H1 (cell line): ENCODE results near the gene SLC6A12. TPM values are rescaled to one million over a fixed set of nuclear protein-coding genes. Genes with fewer than 3 reads are reported as not detected.

ENCODE experiments used
- CTCF ChIA-PET: fragments of 300-600 bp; sonication (Branson Sonifier 250); formaldehyde crosslinking; loops from one replicate; lab custom pipeline; 2021; ENCODE audit not compliant: partially characterized antibody; lab: Charles Lee
- POLR2A ChIA-PET: fragments of 300-600 bp; sonication (Branson Sonifier 250); formaldehyde crosslinking; loops from one replicate; lab custom pipeline; 2021; ENCODE audit warnings: inconsistent platforms; ENCODE audit not compliant: partially characterized antibody; lab: Charles Lee
- DNase-seq, 2 experiments: peaks; one replicate each; pipeline versions ENCODE4 v3.0.0 to v3.0.0-alpha.2; 2010 to 2022; ENCODE audit warnings: low spot score in 2 of 2, low read depth in 1 of 2, mixed read lengths in 1 of 2
- FAIRE-seq: peaks from 2 replicates; lab custom pipeline; 2011; peaks lifted over from hg19 to GRCh38; lab: Jason Lieb, UNC
- H2AFZ ChIP-seq: 2 replicates; pipeline ENCODE4 v1.8.1; 2012; ENCODE audit warnings: low read length, inconsistent platforms
- H2AK5ac ChIP-seq: 2 replicates; pipeline ENCODE4 v1.6.1; 2013; ENCODE audit warnings: low read depth, low read length
- H2BK120ac ChIP-seq: replicated peaks from 2 replicates; pipeline ENCODE3; 2013; ENCODE audit warnings: low read depth, low read length, inconsistent platforms
- H2BK12ac ChIP-seq: 2 replicates; pipeline ENCODE4 v1.6.1; 2013; ENCODE audit warnings: low read depth, low read length
- H2BK15ac ChIP-seq: 2 replicates; pipeline ENCODE4 v1.6.1; 2013; ENCODE audit warnings: low read length
- H2BK20ac ChIP-seq: 2 replicates; pipeline ENCODE4 v1.6.1; 2013; ENCODE audit warnings: low read length
- H2BK5ac ChIP-seq: 2 replicates; pipeline ENCODE4 v1.6.1; 2013; ENCODE audit warnings: low read depth, low read length
- H3K14ac ChIP-seq: 2 replicates; pipeline ENCODE4 v1.6.1; 2013; ENCODE audit warnings: inconsistent platforms; ENCODE audit not compliant: insufficient read length
- H3K18ac ChIP-seq: 2 replicates; pipeline ENCODE4 v1.6.1; 2013; ENCODE audit warnings: low read length; ENCODE audit errors: extremely low read depth
- H3K23ac ChIP-seq: 2 replicates; pipeline ENCODE4 v1.6.1; 2013; ENCODE audit warnings: inconsistent platforms; ENCODE audit not compliant: insufficient read length
- H3K23me2 ChIP-seq: 2 replicates; pipeline ENCODE4 v1.6.1; 2013; ENCODE audit warnings: low read depth, low read length
- H3K27ac ChIP-seq: 2 replicates; pipeline ENCODE4 v1.6.1; 2011; ENCODE audit warnings: low read depth, low read length, inconsistent platforms
- H3K27me3 ChIP-seq, 4 experiments: replicated peaks in 1 of 4; 1 replicate in 1 of 4; 2 replicates in 3 of 4; pipeline versions ENCODE4 v1.6.1 to v1.8.1; 2011 to 2013; ENCODE audit warnings: low read length in 3 of 4, mild to moderate bottlenecking in 3 of 4, inconsistent platforms in 2 of 4, mixed read lengths in 2 of 4, moderate library complexity in 1 of 4; ENCODE audit not compliant: control insufficient read depth in 3 of 4, insufficient read depth in 3 of 4; ENCODE audit errors: extremely low read depth in 1 of 4
- H3K36me3 ChIP-seq, 4 experiments: 2 replicates each; pipeline versions ENCODE4 v1.6.1 to v1.8.1; 2011 to 2013; ENCODE audit warnings: mild to moderate bottlenecking in 4 of 4, low read length in 3 of 4, moderate library complexity in 2 of 4, control low read depth in 1 of 4, inconsistent platforms in 1 of 4; ENCODE audit not compliant: insufficient read depth in 4 of 4, control insufficient read depth in 2 of 4
- H3K4ac ChIP-seq: replicated peaks from 2 replicates; pipeline ENCODE3; 2013; ENCODE audit warnings: low read length, low read depth, mixed read lengths, inconsistent platforms; ENCODE audit not compliant: insufficient read length
- H3K4me1 ChIP-seq, 4 experiments: replicated peaks in 1 of 4; 1 replicate in 1 of 4; 2 replicates in 3 of 4; pipeline versions ENCODE4 v1.6.1 to v1.8.1; 2011 to 2013; ENCODE audit warnings: low read length in 3 of 4, inconsistent platforms in 2 of 4, mixed read lengths in 1 of 4; ENCODE audit not compliant: insufficient read depth in 4 of 4, control insufficient read depth in 3 of 4
- H3K4me2 ChIP-seq, 2 experiments: 2 replicates each; pipeline versions ENCODE4 v1.6.1 to v1.8.1; 2011 to 2013; ENCODE audit warnings: low read depth in 2 of 2, low read length in 2 of 2, control low read depth in 1 of 2, inconsistent platforms in 1 of 2, mild to moderate bottlenecking in 1 of 2; ENCODE audit not compliant: insufficient read depth in 1 of 2
- H3K4me3 ChIP-seq, 4 experiments: fragments of 200-600, 300-600 bp in 1 of 4; sonication (generic), shearing (Covaris generic), sonication (Bioruptor Twin) in 1 of 4; 2 replicates each; pipeline versions ENCODE4 v1.5.1 to v1.8.1; 2011 to 2016; ENCODE audit warnings: low read length in 4 of 4, low read depth in 3 of 4, control low read depth in 2 of 4, inconsistent platforms in 2 of 4, mild to moderate bottlenecking in 2 of 4, mixed read lengths in 1 of 4, moderate library complexity in 1 of 4; ENCODE audit not compliant: insufficient read depth in 2 of 4; ENCODE audit errors: extremely low read depth in 1 of 4
- H3K56ac ChIP-seq: replicated peaks from 2 replicates; pipeline ENCODE3; 2013; ENCODE audit warnings: low read depth, mild to moderate bottlenecking, mixed read lengths, low read length, inconsistent platforms; ENCODE audit not compliant: insufficient read length
- H3K79me1 ChIP-seq: 2 replicates; pipeline ENCODE4 v1.6.1; 2013; ENCODE audit warnings: low read depth, low read length, control low read depth
- H3K79me2 ChIP-seq, 2 experiments: 2 replicates each; pipeline versions ENCODE4 v1.6.1 to v1.8.1; 2012 to 2013; ENCODE audit warnings: low read length in 2 of 2, mild to moderate bottlenecking in 2 of 2, inconsistent platforms in 1 of 2; ENCODE audit not compliant: insufficient read depth in 2 of 2, control insufficient read depth in 1 of 2
- H3K9ac ChIP-seq, 4 experiments: replicated peaks in 1 of 4; 1 replicate in 1 of 4; 2 replicates in 3 of 4; pipeline versions ENCODE4 v1.6.1 to v1.8.1; 2011 to 2013; ENCODE audit warnings: low read depth in 3 of 4, low read length in 3 of 4, control low read depth in 2 of 4, mild to moderate bottlenecking in 2 of 4, moderate library complexity in 2 of 4, inconsistent platforms in 1 of 4; ENCODE audit errors: extremely low read depth in 1 of 4
- H3K9me3 ChIP-seq, 2 experiments: 2 replicates each; pipeline versions ENCODE4 v1.6.1 to v1.8.1; 2012 to 2013; ENCODE audit warnings: mild to moderate bottlenecking in 2 of 2, moderate library complexity in 2 of 2, control low read depth in 1 of 2, inconsistent platforms in 1 of 2, low read depth in 1 of 2, low read length in 1 of 2, mixed read lengths in 1 of 2; ENCODE audit not compliant: insufficient read depth in 2 of 2
- H4K20me1 ChIP-seq, 2 experiments: replicated peaks in 1 of 2; 2 replicates each; pipeline versions ENCODE3 to v1.8.1; 2011 to 2013; ENCODE audit warnings: inconsistent platforms in 2 of 2, low read length in 2 of 2, mild to moderate bottlenecking in 1 of 2; ENCODE audit not compliant: insufficient read depth in 2 of 2, control insufficient read depth in 1 of 2
- H4K5ac ChIP-seq: 2 replicates; pipeline ENCODE4 v1.6.1; 2013; ENCODE audit warnings: low read length, low read depth, mixed read lengths, inconsistent platforms; ENCODE audit not compliant: insufficient read length
- H4K8ac ChIP-seq: 2 replicates; pipeline ENCODE4 v1.8.0; 2013; ENCODE audit warnings: mild to moderate bottlenecking, moderate library complexity, low read length, inconsistent platforms; ENCODE audit not compliant: insufficient read depth; ENCODE audit errors: extremely low read depth
- H4K91ac ChIP-seq: replicated peaks from 2 replicates; pipeline ENCODE3; 2013; ENCODE audit warnings: low read length, mixed read lengths, inconsistent platforms; ENCODE audit not compliant: insufficient read length
- BRCA1 ChIP-seq: IDR thresholded peaks from 2 replicates; pipeline ENCODE4 v1.6.1; 2012; ENCODE audit warnings: low read depth, low read length, improper control_type of control experiment
- KDM1A ChIP-seq: fragments of 200-600, 300-600 bp; sonication (generic); IDR thresholded peaks from 2 replicates; pipeline ENCODE4 v1.7.1; 2016; ENCODE audit warnings: mild to moderate bottlenecking, low read length, borderline replicate concordance
- SP2 ChIP-seq: IDR thresholded peaks from 2 replicates; pipeline ENCODE4 v1.6.1; 2012; ENCODE audit warnings: mild to moderate bottlenecking, low read length, inconsistent platforms
- WGBS, 2 experiments: shearing (Covaris generic) in 1 of 2; methylation state at CpG; one replicate each; pipeline versions ENCODE4 v1.1.6 to v1.1.7; 2013 to 2015; ENCODE audit warnings: low lambda C conversion rate in 2 of 2, mixed read lengths in 2 of 2, inconsistent platforms in 1 of 2, low coverage in 1 of 2, missing lambda C conversion rate in 1 of 2; ENCODE audit not compliant: insufficient replicate concordance in 2 of 2, insufficient coverage in 1 of 2, insufficient read length in 1 of 2; ENCODE audit errors: extremely low coverage in 1 of 2, missing lambda C conversion rate in 1 of 2; 5-methylcytosine and 5-hydroxymethylcytosine counted together
- polyA plus RNA-seq, 7 experiments: library from polyadenylated mRNA; depleted of rRNA in 3 of 7; stranded (reverse) in 5 of 7; unstranded in 2 of 7; fragments of >200 nt in 5 of 7; fragments of 200-250 nt in 2 of 7; gene quantifications; 1 replicate in 5 of 7; 2 replicates in 1 of 7; 4 replicates in 1 of 7; pipeline versions ENCODE4 v1.2.1 to v1.2.3, GENCODE V29; 2011 to 2013; ENCODE audit warnings: missing spikeins in 2 of 7, mixed read lengths in 2 of 7
- total RNA-seq: library from RNA; stranded (reverse); fragmentation: NEBNext Ultra II Directional; extraction: Animal tissue kit (Norgen Biotek cat#: 25700); gene quantifications from 2 replicates; pipeline ENCODE4 v1.2.1, GENCODE V29; 2021

SLC6A12 gene
- total and polyA plus RNA-seq, 2 of the 8 experiments (the other 6 are each of a cell fraction or from before 2014, with no cell fraction given), result 0.70 to 1.1 TPM

GRCh38 chr12:152440-152839 lies 61.5 kb downstream of the SLC6A12 start:
- H3K27me3 ChIP-seq, result no peaks in the 10 kb centered on the region
- no peaks in the 10 kb centered on the region for H3K36me3 ChIP-seq
- H3K9me3 ChIP-seq, result no peaks in the 10 kb centered on the region
- no peak overlapping the region for H3K56ac ChIP-seq
- FAIRE-seq (no peak), DNase-seq (no peak)
- no peak overlapping the region; the same call in 1 of the 2 replicates for H4K8ac ChIP-seq
- no peak overlapping the region for H2BK5ac ChIP-seq
- no peaks in the 10 kb centered on the region for H3K79me1 ChIP-seq
- no peak overlapping the region for H2AK5ac ChIP-seq
- H2BK20ac ChIP-seq, result no peak overlapping the region
- H3K4me3 ChIP-seq, result no peak overlapping the region
- no peak overlapping the region; the same call in 1 of the 2 replicates for H3K18ac ChIP-seq
- no peak overlapping the region for H3K27ac ChIP-seq
- H3K4ac ChIP-seq, result no peak overlapping the region
- H3K14ac ChIP-seq, result no peak overlapping the region
- H4K5ac ChIP-seq, result no peak overlapping the region
- WGBS, 2 experiments, result 71% methylated on average over 3 of the region's 3 CpGs; no CpG with 5 or more reads in 1 of the 2 experiments
- H3K4me1 ChIP-seq, result peaks cover 0 to 11% (median 2%) of the 10 kb centered on the region in 4 experiments; a peak in 5 of 7 replicates
- no peaks in the 10 kb centered on the region for H3K79me2 ChIP-seq
- no peak overlapping the region for H3K4me2 ChIP-seq
- no peak overlapping the region for H3K23ac ChIP-seq
- no peak overlapping the region for H4K91ac ChIP-seq
- H2BK120ac ChIP-seq, result no peak overlapping the region
- no peak overlapping the region for H2BK15ac ChIP-seq
- H3K9ac ChIP-seq, result no peak overlapping the region
- TF ChIP-seq SP2, result no peak
- no peak for TF ChIP-seq KDM1A
- TF ChIP-seq BRCA1, result no peak
- CTCF ChIA-PET, result interaction anchor here (0.7 to 8.0 kb wide), 29 partner anchors 8 to 98 kb away, joined by 3 to 51 read pairs (median 6); no protein-coding TSS in a partner anchor
- H2AFZ ChIP-seq, result no peak overlapping the region
- POLR2A ChIA-PET, result interaction anchor here (1.0 to 1.9 kb wide), 4 partner anchors 8 to 36 kb away, joined by 4 to 9 read pairs (median 6); no protein-coding TSS in a partner anchor
- H3K23me2 ChIP-seq, result no peaks in the 10 kb centered on the region
- no peaks in the 10 kb centered on the region for H4K20me1 ChIP-seq
- H2BK12ac ChIP-seq, result peak overlapping the region; percentile 20; the same call in 1 of the 2 replicates
